Skeletal muscle tissue (tissue), 4 donors: Measurements from ENCODE around the gene MOV10L1. TPM values are rescaled to one million over a fixed set of nuclear protein-coding genes. Genes with fewer than 3 reads are reported as not detected.

Experiments
- H3K27ac ChIP-seq: one replicate; pipeline ENCODE4 v1.7.0; 2013; ENCODE audit warnings: mild to moderate bottlenecking, low read depth, low read length, inconsistent platforms
- H3K27me3 ChIP-seq, 3 donors: one replicate each; pipeline ENCODE4 v1.7.0; 2013; ENCODE audit warnings: low read length in 3 of 3; ENCODE audit not compliant: control insufficient read depth in 3 of 3, insufficient read depth in 3 of 3
- H3K36me3 ChIP-seq, 3 donors: one replicate each; pipeline ENCODE4 v1.7.0; 2013; ENCODE audit warnings: low read length in 3 of 3; ENCODE audit not compliant: control insufficient read depth in 3 of 3, insufficient read depth in 3 of 3
- H3K4me1 ChIP-seq, 3 donors: one replicate each; pipeline ENCODE4 v1.7.0; 2013; ENCODE audit warnings: low read length in 3 of 3, mild to moderate bottlenecking in 3 of 3; ENCODE audit not compliant: control insufficient read depth in 3 of 3, insufficient read depth in 3 of 3
- H3K4me3 ChIP-seq, 3 donors: one replicate each; pipeline ENCODE4 v1.7.0; 2013; ENCODE audit warnings: low read length in 3 of 3
- H3K9ac ChIP-seq, 3 donors: one replicate each; pipeline ENCODE4 v1.7.0; 2013; ENCODE audit warnings: low read length in 3 of 3, mild to moderate bottlenecking in 3 of 3, moderate library complexity in 2 of 3, low read depth in 1 of 3
- H3K9me3 ChIP-seq, 3 donors: one replicate each; pipeline ENCODE4 v1.7.0; 2013; ENCODE audit warnings: low read length in 3 of 3; ENCODE audit not compliant: control insufficient read depth in 3 of 3
- total RNA-seq: library from RNA; depleted of rRNA; stranded (reverse); fragments of >200 nt; gene quantifications from one replicate; pipeline ENCODE4 v1.2.3, GENCODE V29; 2014
- donor health status: Osteomylitis.

Gene MOV10L1
- total RNA-seq, 1 donor from 2014 or later, result 2.1 TPM

GRCh38 chr22:50101870-50102565, 12.2 kb downstream of the MOV10L1 start:
- no peaks in the 10 kb centered on the region for H3K36me3 ChIP-seq
- H3K4me1 ChIP-seq, result no peaks in the 10 kb centered on the region
- H3K9ac ChIP-seq, result no peak overlapping the region
- no peak overlapping the region for H3K4me3 ChIP-seq
- no peaks in the 10 kb centered on the region for H3K9me3 ChIP-seq
- H3K27ac ChIP-seq, result no peak overlapping the region
- H3K27me3 ChIP-seq, result peaks cover 7 to 17% (median 7%) of the 10 kb centered on the region in 3 donors

DNA sequence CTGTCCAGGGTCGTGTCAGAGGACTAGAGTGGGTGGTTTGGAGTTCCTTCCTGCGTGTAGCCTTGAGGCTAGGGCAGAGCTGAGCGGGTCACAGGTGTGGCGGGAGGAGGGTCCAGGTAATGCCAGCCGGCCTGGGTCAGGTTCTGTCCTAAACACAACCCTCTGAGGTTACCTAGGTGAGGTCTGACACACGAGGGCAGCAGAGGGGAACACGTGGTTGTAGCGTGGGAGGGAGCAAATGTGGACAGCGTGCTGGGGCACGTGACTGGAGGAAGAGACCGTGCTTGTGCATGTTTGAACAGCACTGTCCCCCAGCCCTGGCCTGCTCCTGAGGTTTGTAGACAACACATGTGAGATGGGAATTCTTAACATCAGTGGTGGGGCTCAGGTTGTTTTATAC, 13.1 kb downstream of the MOV10L1 start:
- peaks cover 6 to 20% (median 8%) of the 10 kb centered on the region in 3 donors for H3K27me3 ChIP-seq
- H3K9ac ChIP-seq, result no peak overlapping the region
- H3K4me3 ChIP-seq, result no peak overlapping the region
- no peaks in the 10 kb centered on the region for H3K36me3 ChIP-seq
- no peak overlapping the region for H3K27ac ChIP-seq
- H3K9me3 ChIP-seq, result no peaks in the 10 kb centered on the region
- no peaks in the 10 kb centered on the region for H3K4me1 ChIP-seq

- Histone ChIP-seq H3K27ac (no peak overlapping the region), H3K4me1 (no peaks in the 10 kb centered on the region), H3K9me3 (no peaks in the 10 kb centered on the region), H3K36me3 (no peaks in the 10 kb centered on the region), H3K4me3 (no peak overlapping the region), H3K9ac (no peak overlapping the region), H3K27me3 (peaks cover 9 to 20% (median 15%) of the 10 kb centered on the region in 3 donors)
Measured at GRCh38 chr22:50104141-50104544, 14.3 kb downstream of the MOV10L1 start.

GRCh38 chr22:50105208-50106100, 15.6 kb downstream of the MOV10L1 start:
- Histone ChIP-seq H3K9me3 (no peaks in the 10 kb centered on the region), H3K4me3 (no peak overlapping the region), H3K4me1 (no peaks in the 10 kb centered on the region), H3K27ac (no peak overlapping the region), H3K9ac (no peak overlapping the region), H3K27me3 (peaks cover 9 to 20% (median 15%) of the 10 kb centered on the region in 3 donors), H3K36me3 (no peaks in the 10 kb centered on the region)

GRCh38 chr22:50107529-50107928, 17.7 kb downstream of the MOV10L1 start:
- peaks cover 0 to 3% (median 0%) of the 10 kb centered on the region in 3 donors for H3K4me1 ChIP-seq
- H3K36me3 ChIP-seq, result no peaks in the 10 kb centered on the region
- H3K27ac ChIP-seq, result no peak overlapping the region
- H3K9me3 ChIP-seq, result no peaks in the 10 kb centered on the region
- peaks cover 15 to 23% (median 16%) of the 10 kb centered on the region in 3 donors for H3K27me3 ChIP-seq
- H3K9ac ChIP-seq, result no peak overlapping the region
- H3K4me3 ChIP-seq, result no peak overlapping the region

DNA sequence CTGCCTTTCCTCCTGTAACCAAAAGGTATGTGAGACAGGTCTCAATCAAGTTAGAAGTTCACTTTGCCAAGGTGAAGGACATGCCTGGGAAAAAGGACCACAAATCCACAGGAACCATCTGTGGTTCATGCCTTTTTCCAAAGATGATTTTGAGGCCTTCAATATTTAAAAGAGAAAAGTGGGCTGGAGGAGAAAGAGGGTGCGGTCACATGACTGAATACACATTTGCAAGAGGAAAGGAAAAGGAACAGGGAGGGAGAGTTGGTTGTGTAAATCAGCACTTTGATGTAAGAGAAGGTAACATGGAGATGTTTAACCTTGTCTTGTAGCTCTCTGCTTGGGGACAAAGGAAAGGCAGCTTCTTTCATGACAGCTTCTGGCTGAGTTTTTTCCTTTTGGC, 21.2 kb downstream of the MOV10L1 start:
- H3K27ac ChIP-seq, result no peak overlapping the region
- peaks cover 24 to 36% (median 36%) of the 10 kb centered on the region in 3 donors for H3K27me3 ChIP-seq
- H3K36me3 ChIP-seq, result no peaks in the 10 kb centered on the region
- peaks cover 0 to 3% (median 0%) of the 10 kb centered on the region in 3 donors for H3K4me1 ChIP-seq
- H3K9ac ChIP-seq, result no peak overlapping the region
- no peaks in the 10 kb centered on the region for H3K9me3 ChIP-seq
- no peak overlapping the region for H3K4me3 ChIP-seq

DNA sequence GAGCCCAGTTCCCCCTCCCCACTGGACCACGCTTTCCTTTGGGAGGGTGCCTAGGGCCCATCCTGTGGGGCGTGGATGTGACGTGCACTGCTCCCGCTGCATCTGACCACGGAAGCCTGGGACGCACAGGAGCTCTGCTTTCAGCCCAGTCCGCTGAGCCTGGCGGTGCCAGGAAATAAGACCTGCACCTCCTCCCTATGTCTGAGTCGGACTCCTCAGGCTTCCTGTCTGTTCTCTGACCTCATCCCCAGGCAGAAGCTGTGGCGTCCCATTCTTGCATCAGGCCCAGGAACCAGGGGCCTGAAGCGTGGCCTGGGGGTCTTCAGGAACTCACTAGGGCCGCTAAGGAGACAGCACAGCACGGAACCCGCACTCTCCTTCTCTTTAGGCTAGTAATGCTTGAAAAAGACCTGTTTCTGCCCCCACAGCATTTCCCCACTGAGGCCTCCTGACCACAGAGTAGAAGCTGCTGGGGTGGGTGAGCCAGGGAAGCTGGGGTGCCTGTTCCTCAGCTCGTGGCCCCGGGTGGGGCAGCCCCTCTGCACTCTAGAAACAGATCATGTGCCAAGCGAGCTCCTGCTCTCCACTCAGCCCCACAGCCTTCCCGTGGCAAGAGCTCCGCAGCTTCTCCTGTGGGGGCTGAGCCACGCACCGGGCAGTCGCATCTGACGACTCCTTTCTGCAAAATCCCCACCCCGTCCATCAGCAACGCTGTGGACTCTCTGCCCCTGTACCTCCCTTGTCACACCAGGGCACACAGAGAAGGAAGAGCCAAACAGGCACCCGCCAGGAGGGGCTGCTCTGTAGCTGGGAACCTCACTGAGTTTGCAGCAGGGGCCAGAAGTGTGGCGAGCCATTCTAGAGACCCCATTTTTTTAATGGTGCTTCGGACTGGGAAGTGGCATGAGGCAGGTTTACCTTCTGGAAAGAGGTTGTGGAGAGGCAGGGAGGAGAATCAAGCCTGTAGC, 22.6 kb downstream of the MOV10L1 start:
- no peak overlapping the region for H3K9ac ChIP-seq
- H3K4me1 ChIP-seq, result peaks cover 0 to 3% (median 0%) of the 10 kb centered on the region in 3 donors
- no peaks in the 10 kb centered on the region for H3K36me3 ChIP-seq
- H3K27me3 ChIP-seq, result peaks cover 28 to 38% (median 38%) of the 10 kb centered on the region in 3 donors
- H3K4me3 ChIP-seq, result no peak overlapping the region
- H3K9me3 ChIP-seq, result no peaks in the 10 kb centered on the region
- H3K27ac ChIP-seq, result no peak overlapping the region

- peaks cover 28 to 52% (median 38%) of the 10 kb centered on the region in 3 donors for H3K27me3 ChIP-seq
- no peaks in the 10 kb centered on the region for H3K36me3 ChIP-seq
- H3K9ac ChIP-seq, result no peak overlapping the region
Measured at GRCh38 chr22:50114221-50115021, 24.6 kb downstream of the MOV10L1 start.

GRCh38 chr22:50115693-50116092, 25.9 kb downstream of the MOV10L1 start:
- Histone ChIP-seq H3K27ac (no peak overlapping the region), H3K36me3 (no peaks in the 10 kb centered on the region), H3K9ac (no peak overlapping the region), H3K27me3 (peaks cover 36 to 61% (median 40%) of the 10 kb centered on the region in 3 donors), H3K4me3 (no peak overlapping the region), H3K4me1 (peaks cover 0 to 3% (median 0%) of the 10 kb centered on the region in 3 donors), H3K9me3 (no peaks in the 10 kb centered on the region)

More at GRCh38 chr22:50114221-50115021, 24.6 kb downstream of the MOV10L1 start:
- Histone ChIP-seq H3K4me1 (peaks cover 0 to 3% (median 0%) of the 10 kb centered on the region in 3 donors), H3K4me3 (no peak overlapping the region), H3K9me3 (no peaks in the 10 kb centered on the region), H3K27ac (no peak overlapping the region)
